Progenitor cell of endocrine pancreas (in vitro differentiated cells): ENCODE data around the gene CMC4. TPM values are rescaled to one million over a fixed set of nuclear protein-coding genes. Genes with fewer than 3 reads are reported as not detected.

Experiments used
- DNase-seq: peaks from one replicate; pipeline ENCODE4 v3.0.0; 2021; ENCODE audit warnings: low spot score; ENCODE audit not compliant: unreplicated experiment
- H3K27ac Mint-ChIP-seq: 2 replicates; pipeline ENCODE4 v1.8.0; 2021; ENCODE audit warnings: mild to moderate bottlenecking, moderate library complexity, mixed read lengths
- H3K27me3 Mint-ChIP-seq: 2 replicates; pipeline ENCODE4 v1.8.0; 2021; ENCODE audit warnings: mixed read lengths
- H3K36me3 Mint-ChIP-seq: 2 replicates; pipeline ENCODE4 v1.8.0; 2022; ENCODE audit warnings: mixed read lengths; ENCODE audit not compliant: insufficient read depth
- H3K4me1 Mint-ChIP-seq: 2 replicates; pipeline ENCODE4 v1.8.0; 2021; ENCODE audit warnings: low read depth, mixed read lengths
- H3K4me3 Mint-ChIP-seq: 2 replicates; pipeline ENCODE4 v1.8.0; 2021; ENCODE audit warnings: low read depth, mild to moderate bottlenecking, moderate library complexity, mixed read lengths
- H3K9me3 Mint-ChIP-seq: 2 replicates; pipeline ENCODE4 v1.8.0; 2021; ENCODE audit warnings: low read depth, mixed read lengths
- total RNA-seq: library from RNA; stranded (reverse); gene quantifications from 2 replicates; pipeline ENCODE4 v1.2.1, GENCODE V29; 2021
- TF ChIP-seq, protein P1 (sequence below): fragments of 200-600 bp; sonication (generic); IDR thresholded peaks from one replicate; pipeline ENCODE4 v1.5.0; 2021; ENCODE audit warnings: antibody characterized with exemption, mild to moderate bottlenecking; ENCODE audit not compliant: unreplicated experiment

Gene CMC4
- total RNA-seq, 1 donor from 2014 or later = 4.3 TPM

DNA sequence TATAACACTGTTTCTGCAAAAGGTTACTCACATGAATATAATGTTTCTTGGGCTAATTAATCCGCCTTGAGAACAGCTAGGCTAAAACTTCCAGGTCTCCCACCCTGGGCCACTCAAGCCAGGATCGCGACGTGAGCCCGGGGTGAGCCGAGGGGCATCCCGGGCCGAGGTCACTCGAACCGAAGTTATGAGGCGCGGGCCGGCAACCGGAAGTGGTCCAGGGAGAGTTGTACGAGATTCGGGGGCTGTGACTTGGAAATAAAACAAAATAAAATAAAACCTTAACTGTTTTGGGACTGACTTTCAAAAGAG is 317 bp downstream of the CMC4 start:
- DNase-seq = no peak
- TF ChIP-seq, protein P1, sequence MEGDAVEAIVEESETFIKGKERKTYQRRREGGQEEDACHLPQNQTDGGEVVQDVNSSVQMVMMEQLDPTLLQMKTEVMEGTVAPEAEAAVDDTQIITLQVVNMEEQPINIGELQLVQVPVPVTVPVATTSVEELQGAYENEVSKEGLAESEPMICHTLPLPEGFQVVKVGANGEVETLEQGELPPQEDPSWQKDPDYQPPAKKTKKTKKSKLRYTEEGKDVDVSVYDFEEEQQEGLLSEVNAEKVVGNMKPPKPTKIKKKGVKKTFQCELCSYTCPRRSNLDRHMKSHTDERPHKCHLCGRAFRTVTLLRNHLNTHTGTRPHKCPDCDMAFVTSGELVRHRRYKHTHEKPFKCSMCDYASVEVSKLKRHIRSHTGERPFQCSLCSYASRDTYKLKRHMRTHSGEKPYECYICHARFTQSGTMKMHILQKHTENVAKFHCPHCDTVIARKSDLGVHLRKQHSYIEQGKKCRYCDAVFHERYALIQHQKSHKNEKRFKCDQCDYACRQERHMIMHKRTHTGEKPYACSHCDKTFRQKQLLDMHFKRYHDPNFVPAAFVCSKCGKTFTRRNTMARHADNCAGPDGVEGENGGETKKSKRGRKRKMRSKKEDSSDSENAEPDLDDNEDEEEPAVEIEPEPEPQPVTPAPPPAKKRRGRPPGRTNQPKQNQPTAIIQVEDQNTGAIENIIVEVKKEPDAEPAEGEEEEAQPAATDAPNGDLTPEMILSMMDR = no peak
- Mint-ChIP-seq H3K9me3 (peaks cover 8% of the 10 kb centered on the region), H3K36me3 (peaks cover 11% of the 10 kb centered on the region), H3K27ac (peak overlapping the region; percentile 92), H3K4me3 (peak overlapping the region; percentile 79), H3K4me1 (peaks cover 12% of the 10 kb centered on the region), H3K27me3 (no peaks in the 10 kb centered on the region)

DNA sequence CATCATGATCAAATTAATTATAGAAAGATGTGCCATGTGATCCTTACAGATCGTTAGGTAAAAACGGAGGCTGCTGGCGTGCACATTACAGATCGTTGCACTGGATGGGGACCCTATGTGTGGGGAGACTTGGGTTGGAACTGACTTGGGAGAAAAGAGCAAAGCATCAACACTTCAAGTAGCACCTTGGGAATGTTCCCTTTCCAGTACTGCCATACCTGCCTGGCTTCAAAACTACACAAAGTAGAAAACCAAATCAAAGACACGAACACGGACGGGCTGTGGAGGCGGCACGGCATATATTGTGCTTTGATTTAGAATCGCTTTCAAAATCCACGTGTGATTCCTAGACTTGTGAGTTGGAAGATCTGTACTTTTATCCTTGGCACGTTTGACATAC is 898 bp downstream of the CMC4 start:
- TF ChIP-seq, protein P1 = no peak
- H3K4me3 Mint-ChIP-seq = peak overlapping the region; percentile 79
- H3K36me3 Mint-ChIP-seq = peaks cover 6% of the 10 kb centered on the region
- peaks cover 14% of the 10 kb centered on the region for H3K4me1 Mint-ChIP-seq
- H3K27me3 Mint-ChIP-seq = no peaks in the 10 kb centered on the region
- H3K9me3 Mint-ChIP-seq = peaks cover 4% of the 10 kb centered on the region
- no peak for DNase-seq
- peak overlapping the region; percentile 92 for H3K27ac Mint-ChIP-seq

DNA sequence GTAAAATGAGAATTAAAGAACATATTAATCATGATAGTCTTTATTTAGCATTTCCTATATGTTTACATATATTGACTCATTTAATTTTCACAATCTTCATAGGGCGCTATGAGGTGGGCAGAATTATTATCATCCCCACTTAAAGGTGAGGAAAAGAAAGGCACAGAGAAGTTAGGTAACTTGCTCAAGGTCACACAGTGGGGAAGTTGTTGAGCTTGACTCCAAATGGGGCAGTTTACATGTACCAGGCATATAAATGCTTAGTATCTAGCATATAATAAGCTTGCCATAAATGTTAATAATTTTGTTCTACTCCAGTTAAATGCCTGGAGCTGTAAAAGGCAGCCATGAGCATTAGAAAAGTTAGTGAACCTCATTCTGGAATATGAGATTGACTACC is 1.5 kb downstream of the CMC4 start:
- DNase-seq = no peak
- Mint-ChIP-seq H3K36me3 (peaks cover 6% of the 10 kb centered on the region), H3K27ac (no peak overlapping the region), H3K4me1 (peaks cover 15% of the 10 kb centered on the region), H3K4me3 (no peak overlapping the region), H3K27me3 (no peaks in the 10 kb centered on the region), H3K9me3 (peaks cover 4% of the 10 kb centered on the region)
- TF ChIP-seq, protein P1 = no peak

DNA sequence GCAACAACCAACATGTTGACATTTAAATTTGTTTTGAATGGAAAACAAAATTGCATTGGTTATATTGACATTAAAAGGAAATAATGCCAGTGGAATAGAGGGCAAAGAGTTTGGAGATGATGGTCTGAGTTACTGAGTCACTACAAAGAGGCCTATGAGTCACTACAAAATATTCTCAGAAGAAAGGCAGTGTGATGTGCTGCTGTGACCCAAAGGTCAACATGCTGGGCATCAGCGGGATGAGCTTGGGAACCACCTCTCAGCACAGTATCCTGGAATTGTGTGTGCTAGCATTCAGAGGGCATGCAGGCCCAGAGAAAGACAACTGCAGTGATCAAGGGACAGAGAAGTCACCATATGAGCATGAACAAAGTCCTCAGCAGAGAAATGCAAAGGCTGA is 2.8 kb downstream of the CMC4 start:
- peaks cover 4% of the 10 kb centered on the region for H3K9me3 Mint-ChIP-seq
- no peak for DNase-seq
- no peak overlapping the region for H3K4me3 Mint-ChIP-seq
- TF ChIP-seq, protein P1 = no peak
- no peaks in the 10 kb centered on the region for H3K27me3 Mint-ChIP-seq
- H3K36me3 Mint-ChIP-seq = peaks cover 5% of the 10 kb centered on the region
- no peak overlapping the region for H3K27ac Mint-ChIP-seq
- peaks cover 15% of the 10 kb centered on the region for H3K4me1 Mint-ChIP-seq

DNA sequence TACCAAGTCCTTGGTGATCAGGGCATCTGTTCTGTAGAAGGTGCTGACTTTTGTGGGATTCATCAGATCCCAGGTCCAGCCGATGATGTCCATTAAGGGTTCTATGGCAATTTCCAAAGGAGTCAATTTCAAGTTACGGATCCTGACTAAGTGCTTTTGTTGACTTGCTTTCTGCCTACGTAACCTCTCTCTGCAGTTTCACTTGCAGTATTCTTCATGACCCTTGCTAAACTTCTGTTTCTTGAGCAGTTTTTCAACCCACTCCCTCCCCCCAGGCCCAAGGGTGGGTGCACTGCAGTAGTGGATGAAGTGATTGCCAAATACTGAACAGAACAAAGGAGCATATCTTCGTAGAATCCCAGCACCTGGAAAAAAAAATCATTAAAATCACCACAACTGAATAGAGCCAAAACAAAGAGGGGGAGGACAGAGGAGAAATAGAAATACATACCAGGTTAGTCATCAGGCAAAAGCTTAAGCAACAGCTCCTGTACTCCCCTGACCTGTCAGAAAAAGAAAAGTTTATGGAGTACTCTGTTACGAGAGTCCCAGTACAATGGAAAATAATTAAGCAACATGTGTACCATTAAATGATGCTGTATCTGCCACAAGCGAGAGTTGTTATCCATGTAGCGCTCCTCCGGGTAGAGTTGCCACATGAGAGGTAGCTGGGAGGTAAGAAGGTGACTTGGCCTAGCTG is 5.8 kb downstream of the CMC4 start:
- TF ChIP-seq, protein P1 = no peak
- H3K4me3 Mint-ChIP-seq = no peak overlapping the region
- peak overlapping the region; percentile 43 for H3K27ac Mint-ChIP-seq
- peaks cover 7% of the 10 kb centered on the region for H3K4me1 Mint-ChIP-seq
- peaks cover 4% of the 10 kb centered on the region for H3K9me3 Mint-ChIP-seq
- H3K36me3 Mint-ChIP-seq = no peaks in the 10 kb centered on the region
- DNase-seq = no peak
- H3K27me3 Mint-ChIP-seq = no peaks in the 10 kb centered on the region
